OCI-LY3 (cell line): Measurements from ENCODE around the gene CNBD2.

Experiments used
- H2AFZ ChIP-seq: fragments of 200-600, 300-600 bp; shearing (Covaris generic); 2 replicates; pipeline ENCODE4 v1.6.0; 2014; ENCODE audit warnings: antibody characterized with exemption, low read depth, low read length
- H3K27ac ChIP-seq: fragments of 200-600, 300-600 bp; sonication (generic); 2 replicates; pipeline ENCODE4 v1.5.1; 2014; ENCODE audit warnings: mild to moderate bottlenecking, low read length, moderate library complexity, mixed read lengths
- H3K27me3 ChIP-seq: fragments of 200-600, 300-600 bp; sonication (generic); 2 replicates; pipeline ENCODE4 v1.6.1; 2014; ENCODE audit warnings: low read depth, low read length, mixed read lengths
- H3K36me3 ChIP-seq: fragments of 200-600, 300-600 bp; sonication (generic); replicated peaks from 2 replicates; pipeline ENCODE3; 2014; ENCODE audit warnings: low read depth, low read length, mixed read lengths
- H3K4me1 ChIP-seq: fragments of 300-600, 200-600 bp; sonication (generic); 2 replicates; pipeline ENCODE4 v1.6.1; 2014; ENCODE audit warnings: low read length, mixed read lengths
- H3K4me2 ChIP-seq: fragments of 200-600, 300-600 bp; sonication (generic); 2 replicates; pipeline ENCODE4 v1.6.1; 2014; ENCODE audit warnings: low read length, mixed read lengths
- H3K4me3 ChIP-seq: fragments of 300-600, 200-600 bp; sonication (generic); 2 replicates; pipeline ENCODE4 v1.5.1; 2014; ENCODE audit warnings: antibody characterized with exemption, mild to moderate bottlenecking, low read length, moderate library complexity
- H3K79me2 ChIP-seq: fragments of 300-600, 200-600 bp; shearing (Covaris generic); 2 replicates; pipeline ENCODE4 v1.6.1; 2014; ENCODE audit warnings: mild to moderate bottlenecking, low read length, mixed read lengths
- H3K9ac ChIP-seq: fragments of 300-600, 200-600 bp; shearing (Covaris generic); 2 replicates; pipeline ENCODE4 v1.6.0; 2014; ENCODE audit warnings: mild to moderate bottlenecking, low read length, moderate library complexity
- H3K9me3 ChIP-seq: fragments of 200-600, 300-600 bp; shearing (Covaris generic); 2 replicates; pipeline ENCODE4 v1.6.1; 2014; ENCODE audit warnings: low read length, mixed read lengths; ENCODE audit not compliant: insufficient read depth
- H4K20me1 ChIP-seq: fragments of 200-600, 300-600 bp; sonication (generic); 2 replicates; pipeline ENCODE4 v1.6.1; 2016; ENCODE audit warnings: low read length, mixed read lengths; ENCODE audit not compliant: insufficient read depth
- EZH2phosphoT487 ChIP-seq: fragments of 200-600 bp; shearing (Covaris generic); IDR thresholded peaks from 2 replicates; pipeline ENCODE4 v1.6.1; 2018; ENCODE audit warnings: antibody characterized with exemption, mixed run types, low read depth
- TF ChIP-seq, protein P1 (sequence below): fragments of 200-600, 300-600 bp; sonication (generic); IDR thresholded peaks from 2 replicates; pipeline ENCODE4 v1.5.1; 2014; ENCODE audit warnings: antibody characterized with exemption, low read length, low read depth

Gene CNBD2

DNA sequence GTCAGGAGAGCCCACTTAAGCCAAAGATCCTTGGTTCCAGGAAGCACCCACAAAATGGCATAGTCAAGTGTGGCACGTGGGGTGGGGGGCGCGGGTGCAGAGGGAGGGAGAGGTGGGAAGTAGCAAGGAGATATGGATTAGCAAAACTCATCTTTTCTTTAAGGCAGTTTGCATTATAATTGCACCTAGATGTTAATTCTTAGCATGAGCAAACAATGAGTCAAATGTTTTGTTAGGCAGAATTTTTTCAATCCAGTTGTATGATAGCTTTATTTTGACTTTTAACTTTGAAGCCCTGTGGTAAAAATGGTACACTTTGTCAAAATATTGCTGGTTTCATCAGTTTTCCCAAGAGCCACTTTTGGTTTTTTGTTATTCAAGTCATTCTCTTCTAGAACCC, 29.1 kb upstream of the CNBD2 start:
- peaks cover 10% of the 10 kb centered on the region for H3K36me3 ChIP-seq
- H3K4me3 ChIP-seq: no peak overlapping the region

DNA sequence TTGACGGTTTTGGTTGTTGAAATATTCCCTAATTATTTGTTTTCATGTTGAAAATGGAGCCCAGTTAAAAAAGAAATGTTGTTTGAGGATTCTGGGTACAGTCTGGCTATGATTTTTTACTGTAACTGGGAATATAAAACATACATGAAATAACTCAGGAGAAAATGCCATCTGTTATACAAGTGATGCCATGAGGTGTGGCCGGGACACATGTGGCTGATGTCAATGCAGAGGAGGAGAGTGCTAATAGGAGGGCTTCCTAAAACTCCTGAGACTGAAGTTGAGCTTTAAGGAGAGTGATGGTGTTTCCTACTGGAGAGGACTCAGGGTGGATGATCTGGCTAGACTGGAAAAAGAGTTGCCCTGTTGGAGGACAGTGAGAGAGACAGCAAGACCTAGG, 26.8 kb upstream of the CNBD2 start:
- TF ChIP-seq, protein P1, sequence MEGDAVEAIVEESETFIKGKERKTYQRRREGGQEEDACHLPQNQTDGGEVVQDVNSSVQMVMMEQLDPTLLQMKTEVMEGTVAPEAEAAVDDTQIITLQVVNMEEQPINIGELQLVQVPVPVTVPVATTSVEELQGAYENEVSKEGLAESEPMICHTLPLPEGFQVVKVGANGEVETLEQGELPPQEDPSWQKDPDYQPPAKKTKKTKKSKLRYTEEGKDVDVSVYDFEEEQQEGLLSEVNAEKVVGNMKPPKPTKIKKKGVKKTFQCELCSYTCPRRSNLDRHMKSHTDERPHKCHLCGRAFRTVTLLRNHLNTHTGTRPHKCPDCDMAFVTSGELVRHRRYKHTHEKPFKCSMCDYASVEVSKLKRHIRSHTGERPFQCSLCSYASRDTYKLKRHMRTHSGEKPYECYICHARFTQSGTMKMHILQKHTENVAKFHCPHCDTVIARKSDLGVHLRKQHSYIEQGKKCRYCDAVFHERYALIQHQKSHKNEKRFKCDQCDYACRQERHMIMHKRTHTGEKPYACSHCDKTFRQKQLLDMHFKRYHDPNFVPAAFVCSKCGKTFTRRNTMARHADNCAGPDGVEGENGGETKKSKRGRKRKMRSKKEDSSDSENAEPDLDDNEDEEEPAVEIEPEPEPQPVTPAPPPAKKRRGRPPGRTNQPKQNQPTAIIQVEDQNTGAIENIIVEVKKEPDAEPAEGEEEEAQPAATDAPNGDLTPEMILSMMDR: no peak
- TF ChIP-seq EZH2phosphoT487: no peak
- no peak overlapping the region for H3K9ac ChIP-seq
- no peaks in the 10 kb centered on the region for H3K79me2 ChIP-seq
- no peak overlapping the region for H3K4me2 ChIP-seq
- no peak overlapping the region for H3K27ac ChIP-seq
- no peaks in the 10 kb centered on the region for H3K27me3 ChIP-seq
- peaks cover 15% of the 10 kb centered on the region for H3K36me3 ChIP-seq
- no peak overlapping the region for H3K4me3 ChIP-seq
- no peaks in the 10 kb centered on the region for H3K4me1 ChIP-seq
- no peaks in the 10 kb centered on the region for H3K9me3 ChIP-seq
- H4K20me1 ChIP-seq: 0 out of 2 replicates have a peak, but pooled peaks cover 4% of the 10 kb centered on the region
- no peak overlapping the region for H2AFZ ChIP-seq

More for the DNA sequence above, 29.1 kb upstream of the CNBD2 start:
- no peaks in the 10 kb centered on the region for H3K79me2 ChIP-seq
- TF ChIP-seq, protein P1: no peak
- H3K9me3 ChIP-seq: no peaks in the 10 kb centered on the region
- H3K27ac ChIP-seq: no peak overlapping the region
- 0 out of 2 replicates have a peak, but pooled peaks cover 4% of the 10 kb centered on the region for H4K20me1 ChIP-seq
- no peak overlapping the region for H3K9ac ChIP-seq
- no peak overlapping the region for H2AFZ ChIP-seq
- no peaks in the 10 kb centered on the region for H3K4me1 ChIP-seq
- no peaks in the 10 kb centered on the region for H3K27me3 ChIP-seq
- H3K4me2 ChIP-seq: no peak overlapping the region

DNA sequence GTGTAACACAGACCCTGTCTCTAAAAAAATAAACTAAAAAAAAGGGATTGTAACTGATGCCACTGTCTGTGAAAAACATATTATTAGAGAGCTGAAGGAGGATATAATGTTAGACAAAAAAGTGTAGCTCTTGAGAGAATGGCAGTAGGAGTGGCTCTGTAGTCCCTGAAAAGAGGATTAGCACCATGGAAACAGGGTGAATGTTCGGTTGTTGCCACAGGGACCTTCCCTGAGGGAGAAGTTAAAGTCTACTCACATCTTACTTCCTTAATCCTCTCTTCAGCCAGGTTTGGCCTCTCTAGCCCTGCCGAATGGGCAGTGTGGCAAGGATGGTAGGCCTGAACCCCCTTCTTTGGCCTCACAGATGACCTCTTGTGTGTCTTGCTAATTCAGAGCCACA, 26.1 kb upstream of the CNBD2 start:
- Histone ChIP-seq H3K27me3 (no peaks in the 10 kb centered on the region), H3K27ac (no peak overlapping the region), H3K9ac (no peak overlapping the region), H3K79me2 (no peaks in the 10 kb centered on the region), H3K9me3 (no peaks in the 10 kb centered on the region), H4K20me1 (0 out of 2 replicates have a peak, but pooled peaks cover 4% of the 10 kb centered on the region), H3K36me3 (peaks cover 15% of the 10 kb centered on the region), H3K4me2 (no peak overlapping the region), H2AFZ (no peak overlapping the region), H3K4me1 (no peaks in the 10 kb centered on the region), H3K4me3 (no peak overlapping the region)
- TF ChIP-seq EZH2phosphoT487: no peak
- TF ChIP-seq, protein P1: no peak

DNA sequence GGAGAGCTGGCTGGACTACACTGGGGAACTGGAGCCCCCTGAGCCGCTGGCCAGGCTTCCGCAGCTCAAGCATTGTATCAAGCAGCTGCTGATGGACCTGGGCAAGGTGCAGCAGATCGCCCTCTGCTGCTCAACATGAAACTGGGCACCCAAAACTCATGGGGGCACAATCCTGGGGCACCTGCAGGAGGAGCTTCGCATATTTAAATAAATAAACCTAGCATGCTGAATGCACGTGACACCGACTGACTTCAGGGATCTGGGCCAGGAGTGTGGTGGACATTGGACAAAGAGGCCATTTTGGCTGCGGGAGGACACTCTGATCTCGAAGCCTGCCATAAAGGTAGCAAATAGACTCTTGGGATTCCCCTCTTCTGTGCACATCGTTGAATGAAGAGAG, 20.9 kb upstream of the CNBD2 start:
- Histone ChIP-seq H3K27me3 (no peaks in the 10 kb centered on the region), H3K27ac (no peak overlapping the region), H3K9me3 (no peaks in the 10 kb centered on the region), H3K4me3 (no peak overlapping the region), H3K36me3 (peaks cover 22% of the 10 kb centered on the region), H3K79me2 (peaks cover 9% of the 10 kb centered on the region), H3K4me1 (peaks cover 2% of the 10 kb centered on the region), H4K20me1 (no peaks in the 10 kb centered on the region), H2AFZ (no peak overlapping the region), H3K4me2 (no peak overlapping the region), H3K9ac (no peak overlapping the region)
- TF ChIP-seq, protein P1: peak; percentile 70
- no peak for TF ChIP-seq EZH2phosphoT487
